ENCODE data around the gene METRN. TPM values are rescaled to one million over a fixed set of nuclear protein-coding genes. Genes with fewer than 3 reads are reported as not detected.

The METRN gene
- polyA plus RNA-seq, 1 experiment: 33.7 TPM

DNA sequence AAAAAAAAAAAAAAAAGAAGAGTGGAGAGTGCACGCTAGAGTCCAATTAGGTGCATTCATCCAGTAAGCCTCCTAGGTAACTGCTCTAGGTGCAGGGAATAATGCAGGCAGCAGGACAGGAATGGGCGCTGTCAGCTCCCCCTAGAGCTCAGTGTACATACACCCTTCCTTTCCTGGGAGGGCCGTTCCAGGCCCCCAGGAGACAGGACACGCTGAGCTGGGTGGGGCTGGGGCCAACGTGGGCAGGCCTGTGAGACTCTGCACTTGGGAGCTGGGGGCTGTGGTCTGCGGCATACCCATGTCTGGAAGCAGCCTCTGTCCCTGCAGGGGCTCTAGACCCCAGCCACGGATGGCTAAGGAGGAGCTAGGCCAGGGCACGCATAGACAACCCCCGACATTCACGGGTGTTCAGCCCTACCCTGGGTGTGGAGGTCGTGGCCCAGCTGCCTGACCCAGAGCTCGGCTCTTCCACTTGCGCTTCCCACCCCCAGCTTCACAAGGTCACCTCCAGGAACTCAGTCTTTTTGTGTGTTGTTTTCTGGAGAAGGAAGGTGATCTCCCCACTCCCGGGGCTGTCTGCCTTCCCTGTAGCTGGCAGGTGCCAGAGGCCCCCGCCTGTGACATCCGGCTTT is 5.0 kb downstream of the METRN start:
- TF ChIP-seq CTCF (IDR thresholded peaks at IDR 0.05; ENCODE audit: insufficient read depth, low read depth, low read length): peak; percentile 45
- no peak for DNase-seq (ENCODE audit: low read depth)
- ChIA-PET POLR2A (no interaction called here), CTCF (interaction anchor here (0.6 to 3.2 kb wide), 10 partner anchors 8 to 336 kb away, joined by 3 to 16 read pairs (median 3); partner anchors contain the start of gene CIAO3)
- Histone ChIP-seq H3K4me3 (ENCODE audit: low read depth, low read length) (peak overlapping the region; percentile 74), H3K27me3 (ENCODE audit: control insufficient read depth, insufficient read depth, low read length) (no peaks in the 10 kb centered on the region), H3K36me3 (ENCODE audit: control insufficient read depth, insufficient read depth, low read length) (peaks cover 2% of the 10 kb centered on the region; the same call in 1 of the 2 replicates)

DNA sequence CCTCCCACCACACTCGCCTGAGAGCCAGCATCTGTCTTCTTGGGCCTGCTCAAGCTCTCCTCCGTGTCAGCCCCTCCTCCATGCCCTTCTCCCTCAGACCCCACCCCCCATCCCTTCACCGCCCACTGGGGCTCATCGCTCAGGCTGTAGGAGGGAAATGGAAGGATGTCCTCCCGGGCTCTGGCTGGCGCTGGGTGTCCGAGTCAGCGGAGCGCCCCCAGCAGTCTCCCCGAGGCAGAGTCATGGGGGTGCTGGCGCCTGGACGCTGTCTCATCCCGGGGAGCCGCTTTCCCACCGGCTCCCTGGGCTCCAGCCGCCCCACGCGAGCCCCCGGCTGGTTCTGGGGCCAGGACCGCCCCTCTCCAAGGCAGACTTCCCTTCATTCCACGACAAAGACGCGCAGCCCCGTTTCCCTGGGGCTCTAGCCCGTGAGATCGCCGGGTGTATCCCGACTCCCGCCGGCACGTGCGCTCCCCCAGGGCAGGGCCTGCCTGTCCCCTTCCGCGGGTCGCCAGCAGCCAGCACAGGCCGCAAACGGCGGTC is 5.6 kb downstream of the METRN start:
- Histone ChIP-seq H3K36me3 (ENCODE audit: control insufficient read depth, insufficient read depth, low read length) (peaks cover 2% of the 10 kb centered on the region; the same call in 1 of the 2 replicates), H3K27me3 (ENCODE audit: control insufficient read depth, insufficient read depth, low read length) (no peaks in the 10 kb centered on the region), H3K4me3 (ENCODE audit: low read depth, low read length) (peak overlapping the region; percentile 74)
- DNase-seq (ENCODE audit: low read depth): no peak
- peak; percentile 45 for TF ChIP-seq CTCF (IDR thresholded peaks at IDR 0.05; ENCODE audit: insufficient read depth, low read depth, low read length)
- CTCF ChIA-PET: interaction anchor here (0.6 to 3.2 kb wide), 14 partner anchors 8 to 385 kb away, joined by 3 to 16 read pairs (median 4); partner anchors contain the start of gene CIAO3
- POLR2A ChIA-PET: no interaction called here

DNA sequence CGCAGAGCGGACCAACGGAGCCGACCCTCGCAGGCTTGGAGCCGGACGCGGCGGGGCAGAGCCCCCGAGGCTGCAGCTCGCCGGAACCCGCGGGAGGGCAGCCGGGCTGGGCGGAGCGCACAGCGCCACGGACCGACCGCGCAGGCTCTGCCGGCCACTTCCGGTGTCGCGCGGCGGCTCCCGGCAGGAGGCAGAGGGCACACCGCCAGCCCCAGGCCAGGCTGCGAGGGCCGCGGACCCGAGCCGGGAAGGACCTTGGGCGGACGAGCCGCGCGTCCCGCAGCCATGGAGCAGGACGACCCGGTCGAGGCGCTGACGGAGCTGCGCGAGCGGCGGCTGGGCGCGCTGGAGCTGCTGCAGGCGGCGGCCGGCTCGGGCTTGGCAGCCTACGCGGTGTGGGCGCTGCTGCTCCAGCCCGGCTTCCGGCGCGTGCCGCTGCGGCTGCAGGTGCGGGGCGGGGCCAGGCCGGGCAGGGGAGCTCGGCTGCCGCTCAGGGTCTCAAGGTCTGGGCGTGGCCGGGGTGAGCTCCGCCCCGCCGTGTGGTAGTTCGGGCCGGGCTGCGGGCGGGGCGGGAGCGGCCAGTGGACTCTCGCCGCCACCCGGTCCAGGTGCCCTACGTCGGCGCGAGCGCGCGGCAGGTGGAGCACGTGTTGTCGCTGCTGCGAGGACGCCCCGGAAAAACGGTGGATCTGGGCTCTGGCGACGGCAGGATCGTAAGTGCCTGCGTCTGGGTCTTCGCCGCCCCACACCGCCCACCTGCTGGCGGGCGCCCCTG is 6.3 kb downstream of the METRN start, which contains the start of gene ANTKMT:
Gene ANTKMT, plus strand, starts transcription at position 157 of the 775 bp plus-strand sequence. Its CDS starts 129 bp downstream, at position 286.
- Histone ChIP-seq H3K4me3 (ENCODE audit: low read depth, low read length) (peak within 1 kb of the TSS; percentile 74), H3K36me3 (ENCODE audit: control insufficient read depth, insufficient read depth, low read length) (peaks cover 2% of the 10 kb centered on the region; the same call in 1 of the 2 replicates), H3K27me3 (ENCODE audit: control insufficient read depth, insufficient read depth, low read length) (no peaks in the 10 kb centered on the region)
- TF ChIP-seq CTCF (IDR thresholded peaks at IDR 0.05; ENCODE audit: insufficient read depth, low read depth, low read length): no peak
- CTCF ChIA-PET: interaction anchor here (0.7 to 3.2 kb wide), 7 partner anchors 9 to 385 kb away, joined by 3 to 16 read pairs (median 4); no protein-coding TSS in a partner anchor
- POLR2A ChIA-PET: no interaction called here
- DNase-seq (ENCODE audit: low read depth): no peak

DNA sequence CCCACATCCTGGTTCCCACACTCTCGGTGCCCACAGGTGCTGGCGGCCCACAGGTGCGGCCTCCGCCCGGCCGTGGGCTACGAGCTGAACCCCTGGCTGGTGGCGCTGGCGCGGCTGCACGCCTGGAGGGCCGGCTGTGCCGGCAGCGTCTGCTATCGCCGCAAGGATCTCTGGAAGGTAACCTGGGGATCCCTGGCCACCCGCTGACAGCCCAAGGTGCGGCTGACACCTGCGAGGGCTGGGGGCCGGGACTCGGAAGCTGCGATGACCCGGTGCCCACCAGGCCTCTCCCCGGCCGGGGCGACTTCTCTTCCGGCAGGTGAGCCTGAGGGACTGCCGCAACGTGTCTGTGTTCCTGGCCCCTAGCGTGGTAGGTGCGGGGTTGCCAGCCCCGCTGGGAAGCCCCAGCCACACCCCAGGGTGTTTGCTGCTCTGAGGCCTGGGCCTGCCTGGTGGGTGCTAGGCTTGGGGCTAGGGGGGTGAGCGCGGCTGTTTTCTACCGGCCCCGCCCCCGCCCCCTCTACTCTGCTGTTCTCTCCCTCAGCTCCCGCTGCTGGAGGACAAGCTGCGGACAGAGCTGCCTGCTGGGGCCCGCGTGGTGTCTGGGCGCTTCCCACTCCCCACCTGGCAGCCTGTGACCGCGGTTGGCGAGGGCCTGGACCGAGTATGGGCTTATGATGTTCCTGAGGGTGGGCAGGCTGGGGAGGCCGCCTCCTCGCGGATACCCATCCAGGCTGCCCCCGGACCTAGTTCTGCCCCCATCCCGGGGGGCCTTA is 7.0 kb downstream of the METRN start:
- ChIA-PET POLR2A (no interaction called here), CTCF (interaction anchor here (1.1 to 1.6 kb wide), 5 partner anchors 8 to 384 kb away, joined by 3 to 6 read pairs (median 4); no protein-coding TSS in a partner anchor)
- TF ChIP-seq CTCF (IDR thresholded peaks at IDR 0.05; ENCODE audit: insufficient read depth, low read depth, low read length): no peak

More for the DNA sequence above, 7.0 kb downstream of the METRN start:
- no peaks in the 10 kb centered on the region for H3K27me3 ChIP-seq (ENCODE audit: control insufficient read depth, insufficient read depth, low read length)
- peaks cover 2% of the 10 kb centered on the region; the same call in 1 of the 2 replicates for H3K36me3 ChIP-seq (ENCODE audit: control insufficient read depth, insufficient read depth, low read length)
- DNase-seq (ENCODE audit: low read depth): no peak
- peak overlapping the region; percentile 74 for H3K4me3 ChIP-seq (ENCODE audit: low read depth, low read length)

Data from BJ (cell line).